Measurements from ENCODE around the gene CRTC3. TPM values are rescaled to one million over a fixed set of nuclear protein-coding genes. Genes with fewer than 3 reads are reported as not detected.

The CRTC3 gene
- total RNA-seq (110 TPM), polyA plus RNA-seq (10 to 100 TPM; 27.5 to 31.9 (median 31.1) TPM)

GRCh38 chr15:90529371-90530249 is at the start of gene CRTC3:
Gene CRTC3 (plus strand): TSS chr15:90529923. CDS start chr15:90530072, 149 bp downstream.
- H3K4me1 ChIP-seq (ENCODE audit: control insufficient read depth, insufficient read depth, low read length, poor library complexity, severe bottlenecking): peaks cover 34% of the 10 kb centered on the region
- Mint-ChIP-seq H3K9me3 (peaks cover 0 to 2% (median 0%) of the 10 kb centered on the region in 7 donors), H3K4me1 (peaks cover 27 to 46% (median 36%) of the 10 kb centered on the region in 4 donors), H3K27me3 (no peaks in the 10 kb centered on the region), H3K27ac (peak within 1 kb of the TSS; percentile 89 to 98 (median 95)), H3K36me3 (peaks cover 9% of the 10 kb centered on the region), H3K4me3 (peak within 1 kb of the TSS; percentile 90 to 97 (median 96))
- no peaks in the 10 kb centered on the region for H3K27me3 ChIP-seq (ENCODE audit: control insufficient read depth, insufficient read depth, low read length)
- H3K27ac ChIP-seq (ENCODE audit: insufficient read depth, low read length, poor library complexity, severe bottlenecking): peak within 1 kb of the TSS; percentile 70
- H3K36me3 ChIP-seq (ENCODE audit: control insufficient read depth, insufficient read depth, low read length): no peaks in the 10 kb centered on the region
- H3K4me3 ChIP-seq (ENCODE audit: low read depth, low read length): peak within 1 kb of the TSS; percentile 88
- no peaks in the 10 kb centered on the region for H3K9me3 ChIP-seq (ENCODE audit: control insufficient read depth in 2 of 2, low read length in 2 of 2)
- ATAC-seq (ENCODE audit: low read depth in 2 of 2): peak; percentile 77 to 80
- DNase-seq: peak; percentile 42 to 67 (median 67)

- H3K27ac ChIP-seq (ENCODE audit: insufficient read depth, low read length, poor library complexity, severe bottlenecking): peak overlapping the region; percentile 9
- H3K36me3 Mint-ChIP-seq: peaks cover 55% of the 10 kb centered on the region
- H3K4me3 Mint-ChIP-seq: peak overlapping the region in 1 of 4 donors; percentile 43
- H3K27me3 ChIP-seq (ENCODE audit: control insufficient read depth, insufficient read depth, low read length): no peaks in the 10 kb centered on the region
- DNase-seq: peak in 1 of 3 donors; percentile 52
- no peaks in the 10 kb centered on the region for H3K9me3 ChIP-seq (ENCODE audit: control insufficient read depth in 2 of 2, low read length in 2 of 2)
- H3K4me1 Mint-ChIP-seq: peaks cover 28 to 48% (median 42%) of the 10 kb centered on the region in 4 donors
- peak in 1 of 2 donors; percentile 40 for ATAC-seq (ENCODE audit: low read depth in 2 of 2)
- no peak overlapping the region for H3K4me3 ChIP-seq (ENCODE audit: low read depth, low read length)
- peaks cover 16% of the 10 kb centered on the region for H3K4me1 ChIP-seq (ENCODE audit: control insufficient read depth, insufficient read depth, low read length, poor library complexity, severe bottlenecking)
- H3K9me3 Mint-ChIP-seq: no peaks in the 10 kb centered on the region
- peak overlapping the region in 2 of 3 donors; percentile 5 for H3K27ac Mint-ChIP-seq
- no peaks in the 10 kb centered on the region for H3K27me3 Mint-ChIP-seq
- peaks cover 85% of the 10 kb centered on the region for H3K36me3 ChIP-seq (ENCODE audit: control insufficient read depth, insufficient read depth, low read length)
Measured at GRCh38 chr15:90481023-90481422, 48.7 kb upstream of the CRTC3 start.

GRCh38 chr15:90482124-90483011 is 47.4 kb upstream of the CRTC3 start:
- no peaks in the 10 kb centered on the region for H3K9me3 Mint-ChIP-seq
- H3K4me1 Mint-ChIP-seq: peaks cover 27 to 41% (median 31%) of the 10 kb centered on the region in 4 donors
- H3K36me3 Mint-ChIP-seq: peaks cover 51% of the 10 kb centered on the region
- ATAC-seq (ENCODE audit: low read depth in 2 of 2) (peak in 1 of 2 donors; percentile 50), DNase-seq (peak; percentile 19 to 65 (median 50))
- Histone ChIP-seq H3K27ac (ENCODE audit: insufficient read depth, low read length, poor library complexity, severe bottlenecking) (no peak overlapping the region), H3K4me1 (ENCODE audit: control insufficient read depth, insufficient read depth, low read length, poor library complexity, severe bottlenecking) (peaks cover 16% of the 10 kb centered on the region), H3K4me3 (ENCODE audit: low read depth, low read length) (no peak overlapping the region), H3K27me3 (ENCODE audit: control insufficient read depth, insufficient read depth, low read length) (no peaks in the 10 kb centered on the region), H3K36me3 (ENCODE audit: control insufficient read depth, insufficient read depth, low read length) (peaks cover 85% of the 10 kb centered on the region), H3K9me3 (ENCODE audit: control insufficient read depth in 2 of 2, low read length in 2 of 2) (no peaks in the 10 kb centered on the region)
- no peaks in the 10 kb centered on the region for H3K27me3 Mint-ChIP-seq
- H3K27ac Mint-ChIP-seq: peak overlapping the region in 2 of 3 donors; percentile 9 to 26
- no peak overlapping the region for H3K4me3 Mint-ChIP-seq

GRCh38 chr15:90483012-90483307 is 46.8 kb upstream of the CRTC3 start:
- no peaks in the 10 kb centered on the region for H3K27me3 ChIP-seq (ENCODE audit: control insufficient read depth, insufficient read depth, low read length)
- Mint-ChIP-seq H3K27ac (peak overlapping the region in 1 of 3 donors; percentile 23), H3K9me3 (no peaks in the 10 kb centered on the region), H3K4me1 (peaks cover 23 to 37% (median 29%) of the 10 kb centered on the region in 4 donors), H3K36me3 (peaks cover 52% of the 10 kb centered on the region), H3K27me3 (no peaks in the 10 kb centered on the region), H3K4me3 (no peak overlapping the region)
- H3K9me3 ChIP-seq (ENCODE audit: control insufficient read depth in 2 of 2, low read length in 2 of 2): no peaks in the 10 kb centered on the region
- DNase-seq: no peak
- no peak for ATAC-seq (ENCODE audit: low read depth in 2 of 2)
- no peak overlapping the region for H3K27ac ChIP-seq (ENCODE audit: insufficient read depth, low read length, poor library complexity, severe bottlenecking)
- H3K4me3 ChIP-seq (ENCODE audit: low read depth, low read length): no peak overlapping the region
- H3K4me1 ChIP-seq (ENCODE audit: control insufficient read depth, insufficient read depth, low read length, poor library complexity, severe bottlenecking): peaks cover 16% of the 10 kb centered on the region
- peaks cover 83% of the 10 kb centered on the region for H3K36me3 ChIP-seq (ENCODE audit: control insufficient read depth, insufficient read depth, low read length)

GRCh38 chr15:90483637-90484036 is 46.1 kb upstream of the CRTC3 start:
- H3K27me3 Mint-ChIP-seq: no peaks in the 10 kb centered on the region
- ATAC-seq (ENCODE audit: low read depth in 2 of 2) (no peak), DNase-seq (no peak)
- peaks cover 51% of the 10 kb centered on the region for H3K36me3 Mint-ChIP-seq
- peaks cover 19 to 31% (median 24%) of the 10 kb centered on the region in 4 donors for H3K4me1 Mint-ChIP-seq
- no peak overlapping the region for H3K4me3 Mint-ChIP-seq
- no peak overlapping the region for H3K27ac Mint-ChIP-seq
- H3K4me1 ChIP-seq (ENCODE audit: control insufficient read depth, insufficient read depth, low read length, poor library complexity, severe bottlenecking): peaks cover 14% of the 10 kb centered on the region
- H3K27ac ChIP-seq (ENCODE audit: insufficient read depth, low read length, poor library complexity, severe bottlenecking): no peak overlapping the region
- peaks cover 82% of the 10 kb centered on the region for H3K36me3 ChIP-seq (ENCODE audit: control insufficient read depth, insufficient read depth, low read length)
- no peaks in the 10 kb centered on the region for H3K9me3 ChIP-seq (ENCODE audit: control insufficient read depth in 2 of 2, low read length in 2 of 2)
- H3K9me3 Mint-ChIP-seq: no peaks in the 10 kb centered on the region
- H3K27me3 ChIP-seq (ENCODE audit: control insufficient read depth, insufficient read depth, low read length): no peaks in the 10 kb centered on the region
- no peak overlapping the region for H3K4me3 ChIP-seq (ENCODE audit: low read depth, low read length)

GRCh38 chr15:90487186-90487585 is 42.5 kb upstream of the CRTC3 start:
- H3K4me3 Mint-ChIP-seq: no peak overlapping the region
- DNase-seq (no peak), ATAC-seq (ENCODE audit: low read depth in 2 of 2) (no peak)
- no peak overlapping the region for H3K4me3 ChIP-seq (ENCODE audit: low read depth, low read length)
- peaks cover 95% of the 10 kb centered on the region for H3K36me3 ChIP-seq (ENCODE audit: control insufficient read depth, insufficient read depth, low read length)
- no peaks in the 10 kb centered on the region for H3K27me3 Mint-ChIP-seq
- no peaks in the 10 kb centered on the region for H3K27me3 ChIP-seq (ENCODE audit: control insufficient read depth, insufficient read depth, low read length)
- H3K4me1 ChIP-seq (ENCODE audit: control insufficient read depth, insufficient read depth, low read length, poor library complexity, severe bottlenecking): no peaks in the 10 kb centered on the region
- H3K27ac ChIP-seq (ENCODE audit: insufficient read depth, low read length, poor library complexity, severe bottlenecking): no peak overlapping the region
- no peaks in the 10 kb centered on the region for H3K9me3 ChIP-seq (ENCODE audit: control insufficient read depth in 2 of 2, low read length in 2 of 2)
- H3K27ac Mint-ChIP-seq: no peak overlapping the region
- H3K36me3 Mint-ChIP-seq: peaks cover 70% of the 10 kb centered on the region
- peaks cover 0 to 13% (median 6%) of the 10 kb centered on the region in 4 donors for H3K4me1 Mint-ChIP-seq
- H3K9me3 Mint-ChIP-seq: no peaks in the 10 kb centered on the region

- no peak overlapping the region for H3K27ac ChIP-seq (ENCODE audit: insufficient read depth, low read length, poor library complexity, severe bottlenecking)
- Mint-ChIP-seq H3K9me3 (no peaks in the 10 kb centered on the region), H3K4me1 (peaks cover 6 to 20% (median 13%) of the 10 kb centered on the region in 4 donors), H3K27me3 (no peaks in the 10 kb centered on the region), H3K4me3 (no peak overlapping the region), H3K36me3 (peaks cover 75% of the 10 kb centered on the region), H3K27ac (no peak overlapping the region)
- no peaks in the 10 kb centered on the region for H3K4me1 ChIP-seq (ENCODE audit: control insufficient read depth, insufficient read depth, low read length, poor library complexity, severe bottlenecking)
- no peaks in the 10 kb centered on the region for H3K27me3 ChIP-seq (ENCODE audit: control insufficient read depth, insufficient read depth, low read length)
- H3K36me3 ChIP-seq (ENCODE audit: control insufficient read depth, insufficient read depth, low read length): peaks cover 96% of the 10 kb centered on the region
- H3K9me3 ChIP-seq (ENCODE audit: control insufficient read depth in 2 of 2, low read length in 2 of 2): no peaks in the 10 kb centered on the region
- ATAC-seq (ENCODE audit: low read depth in 2 of 2) (no peak), DNase-seq (no peak)
- no peak overlapping the region for H3K4me3 ChIP-seq (ENCODE audit: low read depth, low read length)
Measured at GRCh38 chr15:90489514-90489913, 40.2 kb upstream of the CRTC3 start.

All from CD4-positive, CD25-positive, alpha-beta regulatory T cell (primary cell).